Measurements from ENCODE around the gene C10orf67. TPM values are rescaled to one million over a fixed set of nuclear protein-coding genes. Genes with fewer than 3 reads are reported as not detected.

The C10orf67 gene
- total RNA-seq, 4 donors from 2014 or later = 0.21 TPM; not detected in 3

DNA sequence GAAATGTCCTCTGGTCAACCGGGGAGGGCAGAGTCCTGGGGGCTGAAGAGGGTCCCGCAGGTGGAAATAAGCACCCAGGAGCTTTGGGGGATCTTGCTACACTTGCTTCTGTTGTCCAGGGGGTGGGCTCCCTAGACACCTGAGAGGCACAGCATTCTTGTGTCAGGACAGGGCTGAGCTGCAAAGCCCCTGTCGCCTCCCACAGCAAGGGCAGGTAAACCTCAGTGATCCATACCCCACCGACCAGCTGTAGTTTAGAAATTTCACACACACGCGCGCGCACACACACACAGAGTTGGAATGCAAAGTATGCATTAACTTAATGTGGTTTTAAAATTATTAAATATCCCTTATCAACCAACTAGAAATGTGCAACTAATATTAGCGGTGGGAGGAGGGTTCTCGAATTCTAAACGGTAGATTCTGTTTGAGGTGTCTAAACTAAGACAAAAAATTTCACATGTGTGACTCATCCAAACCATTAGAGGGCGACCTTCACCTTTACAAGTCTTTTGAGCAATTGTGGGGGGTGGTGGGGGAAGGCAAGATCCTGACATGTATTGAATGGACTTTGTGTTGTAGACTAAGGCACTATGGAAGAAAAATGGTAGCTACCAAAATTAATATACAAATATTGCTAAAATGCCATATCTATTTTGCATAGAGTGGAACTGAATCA, 186.8 kb downstream of the C10orf67 start:
- Histone ChIP-seq H3K27ac (no peak overlapping the region), H3K4me1 (no peaks in the 10 kb centered on the region), H3K36me3 (no peaks in the 10 kb centered on the region), H3K4me3 (no peak overlapping the region), H3K27me3 (no peaks in the 10 kb centered on the region), H3K9me3 (no peaks in the 10 kb centered on the region)
- intact Hi-C loops (cut with DNase I; ENCODE audit: low total_unique reads) = no loop called here
- DNase-seq = no peak
- TF ChIP-seq POLR2A (IDR thresholded peaks at IDR 0.05) (no peak), CTCF (IDR thresholded peaks at IDR 0.05) (no peak)

DNA sequence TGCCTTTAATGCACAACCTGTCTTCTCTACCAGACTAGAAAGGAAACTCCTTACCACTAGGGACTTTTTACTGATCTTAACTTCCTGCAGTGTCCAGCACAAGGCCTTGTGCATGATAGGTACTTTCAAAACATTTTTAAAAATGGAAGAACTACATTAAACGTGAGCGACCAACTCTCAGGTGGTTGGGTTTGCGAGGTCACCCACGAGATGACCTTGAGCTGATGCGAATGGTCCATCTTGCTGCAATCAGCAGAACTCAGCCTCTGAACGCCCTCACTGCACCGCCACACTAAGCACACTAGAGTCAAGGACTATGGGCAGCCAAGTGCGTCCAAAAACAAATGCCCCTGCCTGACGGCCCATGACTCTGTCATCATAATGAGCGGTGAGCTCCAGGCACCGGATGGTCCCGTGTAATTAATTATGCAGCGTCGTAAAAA, 187.3 kb downstream of the C10orf67 start:
- Histone ChIP-seq H3K27me3 (no peaks in the 10 kb centered on the region), H3K36me3 (no peaks in the 10 kb centered on the region), H3K9me3 (no peaks in the 10 kb centered on the region), H3K4me3 (no peak overlapping the region), H3K27ac (no peak overlapping the region), H3K4me1 (no peaks in the 10 kb centered on the region)
- DNase-seq = no peak
- no peak for TF ChIP-seq CTCF (IDR thresholded peaks at IDR 0.05)
- TF ChIP-seq POLR2A (IDR thresholded peaks at IDR 0.05) = no peak
- intact Hi-C loops (cut with DNase I; ENCODE audit: low total_unique reads) = no loop called here

DNA sequence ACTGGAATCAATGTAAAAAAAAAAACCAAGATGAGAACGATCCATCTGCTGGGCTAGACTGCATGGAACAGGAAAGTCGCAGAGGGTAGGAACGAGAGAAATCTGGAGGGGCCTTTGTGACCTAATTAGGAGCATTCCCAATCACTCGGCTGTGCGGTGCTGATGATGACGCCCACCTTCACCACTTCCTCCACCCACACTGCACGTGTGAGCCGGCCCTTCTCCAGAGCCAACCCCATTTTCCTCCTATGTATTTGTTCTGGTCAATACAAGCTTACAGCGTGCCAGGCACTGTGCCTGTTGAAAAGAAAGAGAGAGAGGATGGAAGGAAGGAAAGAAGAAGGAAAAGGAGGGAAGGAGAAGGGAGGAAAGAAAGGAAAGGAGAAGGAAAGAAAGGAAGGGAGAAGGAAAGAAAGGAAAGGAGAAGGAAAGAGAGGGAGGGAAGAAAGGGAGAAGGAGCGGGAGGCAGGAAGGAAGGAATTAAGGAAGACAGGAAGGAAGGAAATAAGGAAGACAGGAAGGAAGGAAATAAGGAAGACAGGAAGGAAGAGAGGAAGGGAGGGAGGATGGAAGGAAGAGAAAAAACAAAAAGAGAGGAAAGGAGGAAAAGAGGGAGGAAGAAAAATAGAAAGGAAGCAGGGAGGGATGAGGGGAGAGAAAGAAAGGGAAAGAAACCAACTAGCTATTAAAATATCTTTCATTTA, 188.0 kb downstream of the C10orf67 start:
- Histone ChIP-seq H3K9me3 (no peaks in the 10 kb centered on the region), H3K4me3 (no peak overlapping the region), H3K36me3 (no peaks in the 10 kb centered on the region), H3K27me3 (no peaks in the 10 kb centered on the region), H3K27ac (no peak overlapping the region), H3K4me1 (no peaks in the 10 kb centered on the region)
- intact Hi-C loops (cut with DNase I; ENCODE audit: low total_unique reads) = no loop called here
- no peak for TF ChIP-seq POLR2A (IDR thresholded peaks at IDR 0.05)
- TF ChIP-seq CTCF (IDR thresholded peaks at IDR 0.05) = no peak
- DNase-seq = no peak

DNA sequence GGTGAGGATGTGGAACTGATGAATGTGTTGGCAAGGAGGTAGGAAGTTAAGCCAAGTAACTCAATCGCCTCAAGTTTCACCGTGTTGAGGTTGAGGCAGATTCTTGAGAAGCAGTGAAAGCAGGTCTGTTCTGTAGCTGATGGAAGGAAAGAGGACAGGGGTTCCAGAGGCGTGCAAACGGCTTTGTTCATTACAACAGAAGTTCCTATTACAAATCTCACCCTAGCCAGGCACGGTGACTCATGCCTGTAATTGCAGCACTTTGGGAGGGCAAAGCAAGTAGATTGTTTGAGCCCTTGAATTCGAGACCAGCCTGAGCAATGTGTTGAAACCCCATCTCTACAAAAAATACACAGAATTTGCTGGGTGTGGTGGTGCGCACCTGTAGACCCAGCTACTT, 189.4 kb downstream of the C10orf67 start:
- Histone ChIP-seq H3K4me1 (no peaks in the 10 kb centered on the region), H3K4me3 (no peak overlapping the region), H3K27ac (no peak overlapping the region), H3K36me3 (no peaks in the 10 kb centered on the region), H3K9me3 (no peaks in the 10 kb centered on the region), H3K27me3 (no peaks in the 10 kb centered on the region)
- TF ChIP-seq POLR2A (IDR thresholded peaks at IDR 0.05) = no peak
- TF ChIP-seq CTCF (IDR thresholded peaks at IDR 0.05) = no peak
- DNase-seq = no peak
- intact Hi-C loops (cut with DNase I; ENCODE audit: low total_unique reads) = no loop called here

MicroRNA genes within 50 kb of the gene (microRNA counts, 767-probe panel; counts per million panel counts)
- 0 counts per million in 2 donors for microRNA hsa-miR-1254

Small RNAs within 50 kb of the gene (microRNA-seq; reads per million reads assigned to microRNA genes)
- gene MIR1254-2 (ENCODE audit: borderline microRNAs expressed, borderline replicate concordance) = not detected

Small RNAs within 50 kb of the gene (small RNA-seq; reads per million reads assigned to genes)
- not detected for gene MIR1254-2
- not detected for gene RF00561

Other genes with a start within 250 kb of the C10orf67 start
- 10 to 100 TPM; 14.6 to 36.9 (median 24.3) TPM for gene MSRB2, start 249.2 kb downstream of the C10orf67 start, total RNA-seq
- 100 to 1,000 TPM in 1 of 4 donors, under 1 TPM in 1, not detected in 2; 0.90 to 114 TPM for gene PTF1A, start 152.5 kb downstream of the C10orf67 start, total RNA-seq
- gene OTUD1, start 94.3 kb upstream of the C10orf67 start, total RNA-seq = 10 to 100 TPM in 2 of 4 donors, 1 to 10 TPM in 2; 6.8 to 19.9 (median 12.8) TPM

All from uterus (tissue), 4 donors.